H1 (cell line): ENCODE results near the gene GID8. TPM values are rescaled to one million over a fixed set of nuclear protein-coding genes. Genes with fewer than 3 reads are reported as not detected.

Experiments
- CTCF ChIA-PET: fragments of 300-600 bp; sonication (Branson Sonifier 250); formaldehyde crosslinking; loops from one replicate; lab custom pipeline; 2021; ENCODE audit not compliant: partially characterized antibody; lab: Charles Lee
- POLR2A ChIA-PET: fragments of 300-600 bp; sonication (Branson Sonifier 250); formaldehyde crosslinking; loops from one replicate; lab custom pipeline; 2021; ENCODE audit warnings: inconsistent platforms; ENCODE audit not compliant: partially characterized antibody; lab: Charles Lee
- DNase-seq, 2 experiments: peaks; one replicate each; pipeline versions ENCODE4 v3.0.0 to v3.0.0-alpha.2; 2010 to 2022; ENCODE audit warnings: low spot score in 2 of 2, low read depth in 1 of 2, mixed read lengths in 1 of 2
- FAIRE-seq: peaks from 2 replicates; lab custom pipeline; 2011; peaks lifted over from hg19 to GRCh38; lab: Jason Lieb, UNC
- H2AFZ ChIP-seq: 2 replicates; pipeline ENCODE4 v1.8.1; 2012; ENCODE audit warnings: low read length, inconsistent platforms
- H2AK5ac ChIP-seq: 2 replicates; pipeline ENCODE4 v1.6.1; 2013; ENCODE audit warnings: low read depth, low read length
- H2BK120ac ChIP-seq: replicated peaks from 2 replicates; pipeline ENCODE3; 2013; ENCODE audit warnings: low read depth, low read length, inconsistent platforms
- H2BK12ac ChIP-seq: 2 replicates; pipeline ENCODE4 v1.6.1; 2013; ENCODE audit warnings: low read depth, low read length
- H2BK15ac ChIP-seq: 2 replicates; pipeline ENCODE4 v1.6.1; 2013; ENCODE audit warnings: low read length
- H2BK20ac ChIP-seq: 2 replicates; pipeline ENCODE4 v1.6.1; 2013; ENCODE audit warnings: low read length
- H2BK5ac ChIP-seq: 2 replicates; pipeline ENCODE4 v1.6.1; 2013; ENCODE audit warnings: low read depth, low read length
- H3K14ac ChIP-seq: 2 replicates; pipeline ENCODE4 v1.6.1; 2013; ENCODE audit warnings: inconsistent platforms; ENCODE audit not compliant: insufficient read length
- H3K18ac ChIP-seq: 2 replicates; pipeline ENCODE4 v1.6.1; 2013; ENCODE audit warnings: low read length; ENCODE audit errors: extremely low read depth
- H3K23ac ChIP-seq: 2 replicates; pipeline ENCODE4 v1.6.1; 2013; ENCODE audit warnings: inconsistent platforms; ENCODE audit not compliant: insufficient read length
- H3K23me2 ChIP-seq: 2 replicates; pipeline ENCODE4 v1.6.1; 2013; ENCODE audit warnings: low read depth, low read length
- H3K27ac ChIP-seq: 2 replicates; pipeline ENCODE4 v1.6.1; 2011; ENCODE audit warnings: low read depth, low read length, inconsistent platforms
- H3K27me3 ChIP-seq, 4 experiments: replicated peaks in 1 of 4; 1 replicate in 1 of 4; 2 replicates in 3 of 4; pipeline versions ENCODE4 v1.6.1 to v1.8.1; 2011 to 2013; ENCODE audit warnings: low read length in 3 of 4, mild to moderate bottlenecking in 3 of 4, inconsistent platforms in 2 of 4, mixed read lengths in 2 of 4, moderate library complexity in 1 of 4; ENCODE audit not compliant: control insufficient read depth in 3 of 4, insufficient read depth in 3 of 4; ENCODE audit errors: extremely low read depth in 1 of 4
- H3K36me3 ChIP-seq, 4 experiments: 2 replicates each; pipeline versions ENCODE4 v1.6.1 to v1.8.1; 2011 to 2013; ENCODE audit warnings: mild to moderate bottlenecking in 4 of 4, low read length in 3 of 4, moderate library complexity in 2 of 4, control low read depth in 1 of 4, inconsistent platforms in 1 of 4; ENCODE audit not compliant: insufficient read depth in 4 of 4, control insufficient read depth in 2 of 4
- H3K4ac ChIP-seq: replicated peaks from 2 replicates; pipeline ENCODE3; 2013; ENCODE audit warnings: low read length, low read depth, mixed read lengths, inconsistent platforms; ENCODE audit not compliant: insufficient read length
- H3K4me1 ChIP-seq, 4 experiments: replicated peaks in 1 of 4; 1 replicate in 1 of 4; 2 replicates in 3 of 4; pipeline versions ENCODE4 v1.6.1 to v1.8.1; 2011 to 2013; ENCODE audit warnings: low read length in 3 of 4, inconsistent platforms in 2 of 4, mixed read lengths in 1 of 4; ENCODE audit not compliant: insufficient read depth in 4 of 4, control insufficient read depth in 3 of 4
- H3K4me2 ChIP-seq, 2 experiments: 2 replicates each; pipeline versions ENCODE4 v1.6.1 to v1.8.1; 2011 to 2013; ENCODE audit warnings: low read depth in 2 of 2, low read length in 2 of 2, control low read depth in 1 of 2, inconsistent platforms in 1 of 2, mild to moderate bottlenecking in 1 of 2; ENCODE audit not compliant: insufficient read depth in 1 of 2
- H3K4me3 ChIP-seq, 4 experiments: fragments of 200-600, 300-600 bp in 1 of 4; sonication (generic), shearing (Covaris generic), sonication (Bioruptor Twin) in 1 of 4; 2 replicates each; pipeline versions ENCODE4 v1.5.1 to v1.8.1; 2011 to 2016; ENCODE audit warnings: low read length in 4 of 4, low read depth in 3 of 4, control low read depth in 2 of 4, inconsistent platforms in 2 of 4, mild to moderate bottlenecking in 2 of 4, mixed read lengths in 1 of 4, moderate library complexity in 1 of 4; ENCODE audit not compliant: insufficient read depth in 2 of 4; ENCODE audit errors: extremely low read depth in 1 of 4
- H3K56ac ChIP-seq: replicated peaks from 2 replicates; pipeline ENCODE3; 2013; ENCODE audit warnings: low read depth, mild to moderate bottlenecking, mixed read lengths, low read length, inconsistent platforms; ENCODE audit not compliant: insufficient read length
- H3K79me1 ChIP-seq: 2 replicates; pipeline ENCODE4 v1.6.1; 2013; ENCODE audit warnings: low read depth, low read length, control low read depth
- H3K79me2 ChIP-seq, 2 experiments: 2 replicates each; pipeline versions ENCODE4 v1.6.1 to v1.8.1; 2012 to 2013; ENCODE audit warnings: low read length in 2 of 2, mild to moderate bottlenecking in 2 of 2, inconsistent platforms in 1 of 2; ENCODE audit not compliant: insufficient read depth in 2 of 2, control insufficient read depth in 1 of 2
- H3K9ac ChIP-seq, 4 experiments: replicated peaks in 1 of 4; 1 replicate in 1 of 4; 2 replicates in 3 of 4; pipeline versions ENCODE4 v1.6.1 to v1.8.1; 2011 to 2013; ENCODE audit warnings: low read depth in 3 of 4, low read length in 3 of 4, control low read depth in 2 of 4, mild to moderate bottlenecking in 2 of 4, moderate library complexity in 2 of 4, inconsistent platforms in 1 of 4; ENCODE audit errors: extremely low read depth in 1 of 4
- H3K9me3 ChIP-seq, 2 experiments: 2 replicates each; pipeline versions ENCODE4 v1.6.1 to v1.8.1; 2012 to 2013; ENCODE audit warnings: mild to moderate bottlenecking in 2 of 2, moderate library complexity in 2 of 2, control low read depth in 1 of 2, inconsistent platforms in 1 of 2, low read depth in 1 of 2, low read length in 1 of 2, mixed read lengths in 1 of 2; ENCODE audit not compliant: insufficient read depth in 2 of 2
- H4K20me1 ChIP-seq, 2 experiments: replicated peaks in 1 of 2; 2 replicates each; pipeline versions ENCODE3 to v1.8.1; 2011 to 2013; ENCODE audit warnings: inconsistent platforms in 2 of 2, low read length in 2 of 2, mild to moderate bottlenecking in 1 of 2; ENCODE audit not compliant: insufficient read depth in 2 of 2, control insufficient read depth in 1 of 2
- H4K5ac ChIP-seq: 2 replicates; pipeline ENCODE4 v1.6.1; 2013; ENCODE audit warnings: low read length, low read depth, mixed read lengths, inconsistent platforms; ENCODE audit not compliant: insufficient read length
- H4K8ac ChIP-seq: 2 replicates; pipeline ENCODE4 v1.8.0; 2013; ENCODE audit warnings: mild to moderate bottlenecking, moderate library complexity, low read length, inconsistent platforms; ENCODE audit not compliant: insufficient read depth; ENCODE audit errors: extremely low read depth
- H4K91ac ChIP-seq: replicated peaks from 2 replicates; pipeline ENCODE3; 2013; ENCODE audit warnings: low read length, mixed read lengths, inconsistent platforms; ENCODE audit not compliant: insufficient read length
- PHF8 ChIP-seq: fragments of 200-600 bp; sonication (generic); conservative IDR thresholded peaks from 2 replicates; pipeline ENCODE4 v1.7.1; 2012; ENCODE audit warnings: low read depth, mild to moderate bottlenecking, inconsistent platforms, low read length, moderate library complexity
- RAD21 ChIP-seq, 2 experiments: IDR thresholded peaks in 1 of 2; conservative IDR thresholded peaks in 1 of 2; 2 replicates each; pipeline ENCODE4 v1.6.1; 2011; ENCODE audit warnings: low read depth in 2 of 2, low read length in 2 of 2, improper control_type of control experiment in 1 of 2, inconsistent platforms in 1 of 2, mild to moderate bottlenecking in 1 of 2, moderate library complexity in 1 of 2
- RBBP5 ChIP-seq: IDR thresholded peaks from 2 replicates; pipeline ENCODE4 v1.7.1; 2012; ENCODE audit warnings: low read depth, mild to moderate bottlenecking, inconsistent platforms, low read length, moderate library complexity, borderline replicate concordance
- SIX5 ChIP-seq: IDR thresholded peaks from 2 replicates; pipeline ENCODE4 v1.6.1; 2011; ENCODE audit warnings: mild to moderate bottlenecking, low read depth, low read length
- WGBS, 2 experiments: shearing (Covaris generic) in 1 of 2; methylation state at CpG; one replicate each; pipeline versions ENCODE4 v1.1.6 to v1.1.7; 2013 to 2015; ENCODE audit warnings: low lambda C conversion rate in 2 of 2, mixed read lengths in 2 of 2, inconsistent platforms in 1 of 2, low coverage in 1 of 2, missing lambda C conversion rate in 1 of 2; ENCODE audit not compliant: insufficient replicate concordance in 2 of 2, insufficient coverage in 1 of 2, insufficient read length in 1 of 2; ENCODE audit errors: extremely low coverage in 1 of 2, missing lambda C conversion rate in 1 of 2; 5-methylcytosine and 5-hydroxymethylcytosine counted together
- polyA plus RNA-seq, 7 experiments: library from polyadenylated mRNA; depleted of rRNA in 3 of 7; stranded (reverse) in 5 of 7; unstranded in 2 of 7; fragments of >200 nt in 5 of 7; fragments of 200-250 nt in 2 of 7; gene quantifications; 1 replicate in 5 of 7; 2 replicates in 1 of 7; 4 replicates in 1 of 7; pipeline versions ENCODE4 v1.2.1 to v1.2.3, GENCODE V29; 2011 to 2013; ENCODE audit warnings: missing spikeins in 2 of 7, mixed read lengths in 2 of 7
- total RNA-seq: library from RNA; stranded (reverse); fragmentation: NEBNext Ultra II Directional; extraction: Animal tissue kit (Norgen Biotek cat#: 25700); gene quantifications from 2 replicates; pipeline ENCODE4 v1.2.1, GENCODE V29; 2021
- TF ChIP-seq, protein P1 (sequence below), 3 experiments: IDR thresholded peaks; 1 replicate in 2 of 3; 2 replicates in 1 of 3; pipeline versions ENCODE4 v1.5.1 to v1.6.1; 2011; ENCODE audit warnings: low read length in 3 of 3, mild to moderate bottlenecking in 3 of 3, inconsistent platforms in 2 of 3, low read depth in 1 of 3, moderate library complexity in 1 of 3; ENCODE audit not compliant: insufficient read depth in 1 of 3; ENCODE audit errors: control extremely low read depth in 1 of 3

GID8 gene
- total and polyA plus RNA-seq, 2 of the 8 experiments (the other 6 are each of a cell fraction or from before 2014, with no cell fraction given), result 39.7 to 72.9 TPM

- no peak overlapping the region for H3K14ac ChIP-seq
- peaks cover 0 to 3% (median 0%) of the 10 kb centered on the region in 4 experiments; a peak in 2 of 7 replicates for H3K4me1 ChIP-seq
- no peak overlapping the region for H2BK12ac ChIP-seq
- ChIA-PET POLR2A (interaction anchor here (0.6 to 1.6 kb wide), 7 partner anchors 7 to 63 kb away, joined by 3 to 6 read pairs (median 3); partner anchors contain the start of gene GID8), CTCF (interaction anchor here (0.6 to 1.8 kb wide), 6 partner anchors 9 to 576 kb away, joined by 3 to 7 read pairs (median 4); partner anchors contain the start of gene PTK6)
- peak overlapping the region; percentile 85 for H4K8ac ChIP-seq
- peaks cover 0 to 13% (median 5%) of the 10 kb centered on the region in 4 experiments; a peak in 5 of 8 replicates for H3K36me3 ChIP-seq
- no peak overlapping the region for H2BK15ac ChIP-seq
- no peak overlapping the region for H2AFZ ChIP-seq
- peak overlapping the region in 1 of 4 experiments; percentile 11; a peak in 2 of 8 replicates for H3K4me3 ChIP-seq
- no peaks in the 10 kb centered on the region for H3K23me2 ChIP-seq
- peaks cover 3% of the 10 kb centered on the region; the same call in 1 of the 2 replicates for H3K79me1 ChIP-seq
- WGBS, 2 experiments, result 77% methylated on average over 14 of the region's 19 CpGs; no CpG with 5 or more reads in 1 of the 2 experiments
- DNase-seq (no peak), FAIRE-seq (no peak)
- no peak overlapping the region for H3K23ac ChIP-seq
- peak overlapping the region; percentile 80 for H4K5ac ChIP-seq
- TF ChIP-seq, protein P1, sequence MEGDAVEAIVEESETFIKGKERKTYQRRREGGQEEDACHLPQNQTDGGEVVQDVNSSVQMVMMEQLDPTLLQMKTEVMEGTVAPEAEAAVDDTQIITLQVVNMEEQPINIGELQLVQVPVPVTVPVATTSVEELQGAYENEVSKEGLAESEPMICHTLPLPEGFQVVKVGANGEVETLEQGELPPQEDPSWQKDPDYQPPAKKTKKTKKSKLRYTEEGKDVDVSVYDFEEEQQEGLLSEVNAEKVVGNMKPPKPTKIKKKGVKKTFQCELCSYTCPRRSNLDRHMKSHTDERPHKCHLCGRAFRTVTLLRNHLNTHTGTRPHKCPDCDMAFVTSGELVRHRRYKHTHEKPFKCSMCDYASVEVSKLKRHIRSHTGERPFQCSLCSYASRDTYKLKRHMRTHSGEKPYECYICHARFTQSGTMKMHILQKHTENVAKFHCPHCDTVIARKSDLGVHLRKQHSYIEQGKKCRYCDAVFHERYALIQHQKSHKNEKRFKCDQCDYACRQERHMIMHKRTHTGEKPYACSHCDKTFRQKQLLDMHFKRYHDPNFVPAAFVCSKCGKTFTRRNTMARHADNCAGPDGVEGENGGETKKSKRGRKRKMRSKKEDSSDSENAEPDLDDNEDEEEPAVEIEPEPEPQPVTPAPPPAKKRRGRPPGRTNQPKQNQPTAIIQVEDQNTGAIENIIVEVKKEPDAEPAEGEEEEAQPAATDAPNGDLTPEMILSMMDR (IDR thresholded peaks at IDR 0.05; ENCODE audit: control extremely low read depth in 1 of 3, insufficient read depth in 1 of 3, low read depth in 1 of 3, low read length in 3 of 3), result peak; percentile 14 to 24 (median 21); a peak in 3 of 4 replicates
- TF ChIP-seq PHF8 (0 out of 2 replicates have a peak, but pooled peaks have one; percentile 29), RAD21 (IDR thresholded peaks at IDR 0.05 in 1 of 2, conservative IDR thresholded peaks at IDR 0.05 in 1 of 2; ENCODE audit: low read depth in 2 of 2, low read length in 2 of 2) (peak; percentile 27 to 34; a peak in 2 of 4 replicates), RBBP5 (no peak), SIX5 (no peak)
- H3K79me2 ChIP-seq, result no peaks in the 10 kb centered on the region
- H2BK120ac ChIP-seq, result no peak overlapping the region
- H4K20me1 ChIP-seq, result peaks cover 0 to 18% of the 10 kb centered on the region in 2 experiments
- H3K9me3 ChIP-seq, result no peaks in the 10 kb centered on the region
- H2AK5ac ChIP-seq, result no peak overlapping the region
- no peak overlapping the region for H3K56ac ChIP-seq
- H3K27ac ChIP-seq, result peak overlapping the region; percentile 38; the same call in 1 of the 2 replicates
- no peak overlapping the region for H2BK20ac ChIP-seq
- peak overlapping the region in 1 of 4 experiments; percentile 1; a peak in 2 of 7 replicates for H3K9ac ChIP-seq
- H3K27me3 ChIP-seq, result no peaks in the 10 kb centered on the region
- no peak overlapping the region for H3K4ac ChIP-seq
- no peak overlapping the region for H4K91ac ChIP-seq
- peak overlapping the region in 1 of 2 experiments; percentile 6; a peak in 1 of 4 replicates for H3K4me2 ChIP-seq
- H3K18ac ChIP-seq, result no peak overlapping the region; the same call in 1 of the 2 replicates
- no peak overlapping the region; the same call in 1 of the 2 replicates for H2BK5ac ChIP-seq
Measured at GRCh38 chr20:62961310-62961783, 23.4 kb downstream of the GID8 start.
